GM12878 (cell line): Measurements from ENCODE around the gene NAA11. TPM values are rescaled to one million over a fixed set of nuclear protein-coding genes. Genes with fewer than 3 reads are reported as not detected.

Source experiments
- ATAC-seq: fragments of 200-7000 bp; cut with Tn5 transposase; 3 replicates; pipeline ENCODE4 v1.9.1; 2020; ENCODE audit warnings: mild to moderate bottlenecking, moderate library complexity
- BruUV-seq: library from RNA; stranded (reverse); fragments of 400-500 nt; replicated peaks from 2 replicates; lab custom pipeline; 2021; lab: Mats Ljungman, UMichigan
- CTCF ChIA-PET: fragments of 300-600 bp; sonication (Branson Sonifier 250); formaldehyde crosslinking; extraction: SDS; loops from one replicate; lab custom pipeline; 2021; ENCODE audit warnings: inconsistent platforms; lab: Yijun Ruan, JAX
- POLR2A ChIA-PET: fragments of 350-600 bp; formaldehyde crosslinking; extraction: SDS; loops from one replicate; lab custom pipeline; 2021; ENCODE audit warnings: inconsistent platforms; lab: Charles Lee
- RAD21 ChIA-PET: fragments of 300-600 bp; sonication (Branson Sonifier 250); formaldehyde crosslinking; loops from one replicate; lab custom pipeline; 2023; ENCODE audit warnings: antibody characterized with exemption; ENCODE audit not compliant: unreplicated experiment; lab: Charles Lee
- SMC1A ChIA-PET: fragments of 300-600 bp; sonication (Branson Sonifier 250); formaldehyde crosslinking; loops from one replicate; lab custom pipeline; 2023; ENCODE audit not compliant: unreplicated experiment, uncharacterized antibody; lab: Charles Lee
- DNase-seq: peaks from one replicate; pipeline ENCODE4 v3.0.0-alpha.2; 2011; ENCODE audit warnings: low read depth, low spot score
- FAIRE-seq: peaks from 3 replicates; lab custom pipeline; 2011; peaks lifted over from hg19 to GRCh38; lab: Jason Lieb, UNC
- H2AFZ ChIP-seq: 2 replicates; pipeline ENCODE4 v1.6.0; 2011; ENCODE audit warnings: low read depth, low read length, control low read depth; ENCODE audit not compliant: control insufficient read depth
- H3K27ac ChIP-seq: 2 replicates; pipeline ENCODE4 v1.5.1; 2011; ENCODE audit warnings: control low read depth; ENCODE audit not compliant: control insufficient read depth, insufficient read depth
- H3K27me3 ChIP-seq, 2 experiments: replicated peaks in 1 of 2; 2 replicates each; pipeline versions ENCODE4 v1.6.0 to v1.6.1; 2011; ENCODE audit warnings: low read length in 1 of 2; ENCODE audit not compliant: control insufficient read depth in 2 of 2, insufficient read depth in 2 of 2
- H3K36me3 ChIP-seq, 2 experiments: 2 replicates each; pipeline ENCODE4 v1.5.1; 2011; ENCODE audit warnings: low read length in 1 of 2; ENCODE audit not compliant: control insufficient read depth in 2 of 2, insufficient read depth in 2 of 2
- H3K4me1 ChIP-seq: 2 replicates; pipeline ENCODE4 v1.6.1; 2011; ENCODE audit warnings: mild to moderate bottlenecking, low read length, moderate library complexity, mixed read lengths; ENCODE audit not compliant: control insufficient read depth, insufficient read depth
- H3K4me2 ChIP-seq: 2 replicates; pipeline ENCODE4 v1.6.0; 2011; ENCODE audit warnings: control low read depth; ENCODE audit not compliant: control insufficient read depth, insufficient read depth
- H3K4me3 ChIP-seq: fragments of 200-600 bp; sonication (generic); 2 replicates; pipeline ENCODE4 v1.5.1; 2016
- H3K79me2 ChIP-seq: 2 replicates; pipeline ENCODE4 v1.6.0; 2011; ENCODE audit warnings: low read length; ENCODE audit not compliant: control insufficient read depth, insufficient read depth
- H3K9ac ChIP-seq: 2 replicates; pipeline ENCODE4 v1.8.0; 2011; ENCODE audit warnings: low read length, control low read depth, mixed read lengths; ENCODE audit not compliant: control insufficient read depth, insufficient read depth
- H3K9me3 ChIP-seq: replicated peaks from 3 replicates; pipeline ENCODE4 v1.5.1; 2011; ENCODE audit warnings: mild to moderate bottlenecking, low read length; ENCODE audit not compliant: control insufficient read depth, insufficient read depth
- H4K20me1 ChIP-seq: 2 replicates; pipeline ENCODE4 v1.6.0; 2011; ENCODE audit not compliant: control insufficient read depth, insufficient read depth
- BMI1 ChIP-seq: fragments of 450-650 bp; IDR thresholded peaks from 2 replicates; pipeline ENCODE4 v1.6.1; 2016; ENCODE audit warnings: mild to moderate bottlenecking, moderate library complexity, borderline replicate concordance
- E4F1 ChIP-seq: fragments of 450-650 bp; IDR thresholded peaks from 2 replicates; pipeline ENCODE4 v1.6.1; 2018; ENCODE audit warnings: borderline replicate concordance, mild to moderate bottlenecking; ENCODE audit not compliant: partially characterized antibody
- EED ChIP-seq: sonication (generic); IDR thresholded peaks from 2 replicates; pipeline ENCODE4 v1.6.1; 2016; ENCODE audit warnings: antibody characterized with exemption, low read depth
- ETV6 ChIP-seq, 2 experiments: fragments of 450-650 bp in 1 of 2; IDR thresholded peaks in 1 of 2; conservative IDR thresholded peaks in 1 of 2; 2 replicates each; pipeline ENCODE4 v1.6.1; 2014; ENCODE audit warnings: antibody characterized with exemption in 1 of 2, borderline replicate concordance in 1 of 2, low read depth in 1 of 2, mild to moderate bottlenecking in 1 of 2, moderate library complexity in 1 of 2
- HDAC6 ChIP-seq: fragments of 200-600 bp; sonication (generic); IDR thresholded peaks from one replicate; pipeline ENCODE4 v1.8.0; 2017; ENCODE audit warnings: antibody characterized with exemption; ENCODE audit not compliant: unreplicated experiment
- IRF4 ChIP-seq: IDR thresholded peaks from 2 replicates; pipeline ENCODE4 v1.6.1; 2011; ENCODE audit warnings: low read depth, low read length
- MTA2 ChIP-seq: fragments of 450-650 bp; IDR thresholded peaks from 2 replicates; pipeline ENCODE4 v1.6.1; 2016; ENCODE audit warnings: low read depth, mild to moderate bottlenecking, moderate library complexity
- NFXL1 ChIP-seq: fragments of 450-650 bp; IDR thresholded peaks from 2 replicates; pipeline ENCODE4 v1.6.1; 2017; ENCODE audit warnings: antibody characterized with exemption, mild to moderate bottlenecking, borderline replicate concordance
- NFYB ChIP-seq: IDR thresholded peaks from 2 replicates; pipeline ENCODE4 v1.6.1; 2011; ENCODE audit warnings: low read depth, mild to moderate bottlenecking, low read length, improper control_type of control experiment, moderate library complexity; ENCODE audit not compliant: insufficient read depth
- RB1 ChIP-seq: fragments of 450-650 bp; formaldehyde crosslinking; IDR thresholded peaks from 2 replicates; pipeline ENCODE4 v1.6.1; 2017; ENCODE audit warnings: mild to moderate bottlenecking, borderline replicate concordance
- SMAD1 ChIP-seq: fragments of 450-650 bp; IDR thresholded peaks from 2 replicates; pipeline ENCODE4 v1.6.1; 2018; ENCODE audit warnings: mild to moderate bottlenecking, low read depth; ENCODE audit not compliant: partially characterized antibody
- SUZ12 ChIP-seq: fragments of 200-600 bp; sonication (generic); IDR thresholded peaks from one replicate; pipeline ENCODE4 v1.6.1; 2018; ENCODE audit warnings: antibody characterized with exemption, mild to moderate bottlenecking; ENCODE audit not compliant: unreplicated experiment
- ZBTB11 ChIP-seq: fragments of 450-650 bp; formaldehyde crosslinking; IDR thresholded peaks from 2 replicates; pipeline ENCODE4 v1.5.0; 2022; ENCODE audit warnings: mild to moderate bottlenecking, missing genetic modification characterization
- WGBS: methylation state at CpG from one replicate; pipeline ENCODE4 v1.1.6; 2016; ENCODE audit warnings: low lambda C conversion rate; ENCODE audit not compliant: insufficient replicate concordance, insufficient coverage; ENCODE audit errors: missing lambda C conversion rate; 5-methylcytosine and 5-hydroxymethylcytosine counted together
- in situ Hi-C: fragments of 300-500 bp; cut with MboI; formaldehyde crosslinking; loops from 9 replicates; pipeline ENCODE4 v1.14.3; 2018; ENCODE audit warnings: mixed read lengths
- intact Hi-C: fragments of 100-400 bp; cut with micrococcal nuclease; formaldehyde crosslinking; loops from one replicate; pipeline ENCODE4 v1.14.2; 2022; ENCODE audit not compliant: unreplicated experiment
- polyA plus RNA-seq, 11 experiments: library from polyadenylated mRNA; depleted of rRNA in 4 of 11; unstranded in 6 of 11; stranded (reverse) in 5 of 11; fragments of >200 nt; fragmentation: Nextera tagmentation in 4 of 11; fragmentation: Illumina TruSeq in 1 of 11; extraction: Ambion mirVana in 4 of 11; extraction: Trizol in 1 of 11; gene quantifications; 1 replicate in 1 of 11; 2 replicates in 10 of 11; pipeline versions ENCODE4 v1.2.1 to v1.2.3, GENCODE V29; 2011 to 2016; ENCODE audit warnings: inconsistent platforms in 2 of 11, missing spikeins in 2 of 11, low read depth in 1 of 11
- total RNA-seq, 4 experiments: library from RNA; depleted of rRNA in 3 of 4; stranded (reverse); fragments of >200 nt in 3 of 4; fragmentation: Illumina TruSeq in 1 of 4; extraction: Trizol in 1 of 4; gene quantifications; 2 replicates each; pipeline versions ENCODE4 v1.2.1 to v1.2.3, GENCODE V29; 2013 to 2021

Gene NAA11
- total and polyA plus RNA-seq, 10 of the 15 experiments (the other 5 are each of a cell fraction or from before 2014, with no cell fraction given): 0.12 to 0.16 TPM; not detected in 8

GRCh38 chr4:79325436-79325835, 425 bp downstream of the NAA11 start:
- ChIA-PET CTCF (no interaction called here), POLR2A (no interaction called here), SMC1A (interaction anchor here (0.6 to 1.5 kb wide), 2 partner anchors 20 to 44 kb away, joined by 4 read pairs; no protein-coding TSS in a partner anchor), RAD21 (no interaction called here)
- WGBS: 40% methylated on average over 12 of the region's 12 CpGs
- FAIRE-seq (no peak), ATAC-seq (no peak), DNase-seq (no peak)
- no TSS peak for BruUV-seq
- H4K20me1 ChIP-seq: no peaks in the 10 kb centered on the region
- no peak for TF ChIP-seq SUZ12
- TF ChIP-seq BMI1: no peak
- TF ChIP-seq NFXL1: no peak
- TF ChIP-seq HDAC6: no peak
- TF ChIP-seq IRF4: no peak
- no peak for TF ChIP-seq RB1
- TF ChIP-seq E4F1: no peak
- TF ChIP-seq SMAD1: no peak
- TF ChIP-seq ETV6 (conservative IDR thresholded peaks at IDR 0.05 in 1 of 2, IDR thresholded peaks at IDR 0.05 in 1 of 2; ENCODE audit: borderline replicate concordance in 1 of 2, low read depth in 1 of 2): no peak
- TF ChIP-seq EED: no peak
- no peak for TF ChIP-seq ZBTB11 (CRISPR knock-in tag)
- TF ChIP-seq MTA2: no peak
- TF ChIP-seq NFYB: no peak
- intact Hi-C loops (no loop called here), in situ Hi-C loops (no loop called here)
- no peak overlapping the region for H3K4me2 ChIP-seq
- H3K36me3 ChIP-seq: no peaks in the 10 kb centered on the region
- no peaks in the 10 kb centered on the region for H3K79me2 ChIP-seq
- no peaks in the 10 kb centered on the region for H3K4me1 ChIP-seq
- no peaks in the 10 kb centered on the region for H3K9me3 ChIP-seq
- no peak overlapping the region for H3K4me3 ChIP-seq
- no peak overlapping the region for H3K9ac ChIP-seq
- no peak overlapping the region for H2AFZ ChIP-seq
- H3K27me3 ChIP-seq: no peaks in the 10 kb centered on the region
- H3K27ac ChIP-seq: no peak overlapping the region
